ENCODE results near the gene TEX12.
A peak's percentile ranks its signal among the peaks of the same experiment; 100 is the strongest.

TEX12 gene

DNA sequence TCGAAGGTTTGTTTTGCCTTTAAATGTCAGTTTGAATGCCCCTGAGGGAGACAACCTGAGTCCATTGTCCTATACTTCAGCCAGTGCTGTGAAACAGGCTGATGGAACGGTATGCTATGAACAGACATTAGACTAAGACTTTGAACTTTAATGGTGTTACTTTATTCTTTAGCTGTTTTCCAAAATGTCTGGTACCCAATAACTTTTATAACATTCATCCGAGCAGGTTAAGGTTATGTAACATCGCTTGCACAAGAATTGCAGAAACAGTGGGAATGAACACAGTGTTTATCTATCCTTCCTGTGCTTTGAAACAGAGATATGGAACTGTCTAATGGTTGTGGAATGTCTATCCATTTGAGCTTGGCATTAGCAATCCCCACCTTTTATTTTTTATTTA lies 46.6 kb downstream of the TEX12 start:
- no peak for DNase-seq

- no peak for DNase-seq
Observed at GRCh38 chr11:112215621-112216020, 48.4 kb downstream of the TEX12 start.

GRCh38 chr11:112216561-112217105 lies 49.5 kb downstream of the TEX12 start:
- no peak for DNase-seq

DNA sequence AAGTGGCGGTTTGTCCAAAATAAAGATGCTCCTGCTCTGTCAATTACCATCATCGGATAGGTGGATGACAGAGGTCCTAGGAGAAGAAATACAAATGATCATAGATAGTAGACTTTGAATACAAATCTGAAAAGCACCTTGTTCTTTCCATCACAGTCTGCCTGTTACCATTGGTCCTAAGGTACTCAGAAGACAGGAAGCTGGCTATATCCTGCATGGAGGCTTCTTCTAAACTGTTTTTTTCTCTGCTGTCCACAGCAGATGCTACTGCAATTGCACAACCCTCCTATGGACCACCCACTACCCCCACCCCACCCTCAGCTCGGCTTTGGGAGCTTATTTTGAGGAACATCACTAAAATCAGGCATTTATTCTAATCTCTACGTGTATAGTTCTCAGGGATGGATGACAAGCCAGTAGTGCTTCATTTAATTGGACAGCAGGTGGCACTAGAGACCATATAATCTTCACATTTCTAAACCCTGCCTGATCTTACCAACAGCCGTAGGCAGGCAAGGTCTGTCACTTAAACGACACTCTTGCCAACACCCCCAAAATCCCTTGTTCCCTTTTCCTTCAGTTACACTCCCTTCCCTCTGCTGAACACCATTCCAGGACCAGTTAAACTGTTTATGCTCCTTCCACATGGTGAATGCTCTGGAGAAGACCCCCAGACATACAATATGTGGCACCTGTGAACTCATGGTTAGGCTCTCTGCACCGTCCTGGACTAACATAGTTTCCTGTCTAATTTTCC lies 52.5 kb downstream of the TEX12 start:
- DNase-seq, result peak; percentile 53

DNA sequence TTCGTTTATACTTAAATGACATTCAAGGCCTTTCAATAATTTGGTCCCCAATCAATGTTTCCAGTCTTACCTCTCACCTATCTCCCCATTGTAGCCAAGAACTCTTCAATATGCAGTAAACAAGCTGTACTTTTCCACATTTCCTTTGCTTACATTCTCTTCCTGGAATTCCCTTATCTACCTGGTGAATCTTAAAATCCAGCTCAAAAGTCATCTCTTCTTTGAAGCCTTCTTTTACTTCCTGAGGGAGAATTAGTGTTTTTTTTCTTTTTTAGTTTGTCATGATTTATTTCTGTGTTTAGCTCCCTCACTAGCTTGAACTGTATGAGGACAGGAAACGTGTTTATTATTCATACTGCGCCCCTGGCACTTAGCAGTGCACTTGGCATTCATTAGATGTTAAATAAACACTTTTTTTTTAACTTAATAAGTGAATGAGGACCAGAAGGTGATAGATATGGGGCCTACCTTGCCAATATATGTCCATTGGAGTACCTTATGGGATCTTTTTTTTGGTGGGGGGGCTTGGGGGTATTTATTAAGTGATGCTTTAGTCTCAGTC lies 54.2 kb downstream of the TEX12 start:
- no peak for DNase-seq
